Neuronal stem cell (in vitro differentiated cells): ENCODE measurements around the gene EYS.
A peak's percentile ranks its signal among the peaks of the same experiment; 100 is the strongest.

Experiments
- DNase-seq: peaks from one replicate; pipeline ENCODE4 v3.0.0-alpha.2; 2013; ENCODE audit warnings: low spot score
- H2AFZ ChIP-seq: one replicate; pipeline ENCODE4 v1.6.1; 2013; ENCODE audit warnings: mild to moderate bottlenecking, low read length, inconsistent platforms
- H2AK5ac ChIP-seq: 2 replicates; pipeline ENCODE4 v1.6.1; 2013; ENCODE audit warnings: low read depth, mild to moderate bottlenecking, inconsistent platforms, low read length, moderate library complexity, mixed read lengths
- H2BK120ac ChIP-seq: 2 replicates; pipeline ENCODE4 v1.6.1; 2013; ENCODE audit warnings: low read depth, mild to moderate bottlenecking, inconsistent platforms, low read length, moderate library complexity, mixed read lengths
- H2BK12ac ChIP-seq: one replicate; pipeline ENCODE4 v1.6.1; 2013; ENCODE audit warnings: low read length, inconsistent platforms
- H2BK15ac ChIP-seq: 2 replicates; pipeline ENCODE4 v1.6.1; 2013; ENCODE audit warnings: mild to moderate bottlenecking, low read length, inconsistent platforms, mixed read lengths
- H2BK5ac ChIP-seq: one replicate; pipeline ENCODE4 v1.6.1; 2013; ENCODE audit warnings: inconsistent platforms, mild to moderate bottlenecking, low read length, moderate library complexity
- H3K14ac ChIP-seq: one replicate; pipeline ENCODE4 v1.6.1; 2013; ENCODE audit warnings: low read length, inconsistent platforms
- H3K18ac ChIP-seq: 2 replicates; pipeline ENCODE4 v1.6.1; 2013; ENCODE audit warnings: low read length, inconsistent platforms
- H3K23ac ChIP-seq: 2 replicates; pipeline ENCODE4 v1.6.1; 2013; ENCODE audit warnings: low read depth, mild to moderate bottlenecking, mixed read lengths, low read length, inconsistent platforms; ENCODE audit not compliant: poor library complexity
- H3K27ac ChIP-seq: replicated peaks from 3 replicates; pipeline ENCODE4 v1.5.1; 2013; ENCODE audit warnings: low read length, inconsistent platforms
- H3K27me3 ChIP-seq, 3 experiments: 2 replicates each; pipeline ENCODE4 v1.6.1; 2013; ENCODE audit warnings: low read length in 3 of 3, mild to moderate bottlenecking in 2 of 3, inconsistent platforms in 1 of 3, low read depth in 1 of 3, mixed read lengths in 1 of 3, moderate library complexity in 1 of 3; ENCODE audit not compliant: control insufficient read depth in 3 of 3, insufficient read depth in 3 of 3
- H3K36me3 ChIP-seq, 2 donors: replicated peaks in 1 of 2; 2 replicates each; pipeline ENCODE4 v1.6.1; 2013; ENCODE audit warnings: low read length in 2 of 2; ENCODE audit not compliant: control insufficient read depth in 2 of 2, insufficient read depth in 2 of 2
- H3K4ac ChIP-seq: 2 replicates; pipeline ENCODE4 v1.6.1; 2013; ENCODE audit warnings: inconsistent platforms, mild to moderate bottlenecking, low read length, moderate library complexity
- H3K4me1 ChIP-seq, 2 donors: 1 replicate in 1 of 2; 2 replicates in 1 of 2; pipeline ENCODE4 v1.6.1; 2013; ENCODE audit warnings: low read length in 2 of 2, low read depth in 1 of 2; ENCODE audit not compliant: control insufficient read depth in 2 of 2, insufficient read depth in 1 of 2
- H3K4me2 ChIP-seq: one replicate; pipeline ENCODE4 v1.6.1; 2013; ENCODE audit warnings: mild to moderate bottlenecking, low read length, inconsistent platforms; ENCODE audit not compliant: insufficient read depth, poor library complexity, severe bottlenecking
- H3K4me3 ChIP-seq, 2 donors: 2 replicates each; pipeline ENCODE4 v1.5.1; 2013; ENCODE audit warnings: low read length in 2 of 2, mild to moderate bottlenecking in 2 of 2, inconsistent platforms in 1 of 2, moderate library complexity in 1 of 2
- H3K79me1 ChIP-seq: one replicate; pipeline ENCODE4 v1.6.1; 2013; ENCODE audit warnings: low read depth, mild to moderate bottlenecking, inconsistent platforms, low read length, moderate library complexity
- H3K9ac ChIP-seq: one replicate; pipeline ENCODE4 v1.6.1; 2013; ENCODE audit warnings: mild to moderate bottlenecking, low read depth, low read length, inconsistent platforms; ENCODE audit not compliant: poor library complexity
- H3K9me3 ChIP-seq, 2 donors: replicated peaks in 1 of 2; 2 replicates each; pipeline versions ENCODE3 to v1.6.1; 2013; ENCODE audit warnings: low read length in 2 of 2, mild to moderate bottlenecking in 2 of 2, inconsistent platforms in 1 of 2, low read depth in 1 of 2, mixed read lengths in 1 of 2, moderate library complexity in 1 of 2; ENCODE audit not compliant: control insufficient read depth in 2 of 2, insufficient read depth in 1 of 2
- H4K8ac ChIP-seq: one replicate; pipeline ENCODE4 v1.6.1; 2013; ENCODE audit warnings: low read depth, mild to moderate bottlenecking, inconsistent platforms, low read length, moderate library complexity
- H4K91ac ChIP-seq: one replicate; pipeline ENCODE4 v1.6.1; 2013; ENCODE audit warnings: low read length, low read depth, mild to moderate bottlenecking, inconsistent platforms; ENCODE audit not compliant: poor library complexity
- whole genome bisulfite sequencing, 2 donors: extraction: QIAGEN DNeasy Blood & Tissue Kit; methylation state at CpG; one replicate each; pipeline ENCODE4 v1.1.7; 2013; ENCODE audit warnings: missing lambda C conversion rate in 2 of 2, mixed read lengths in 1 of 2; ENCODE audit not compliant: insufficient read length in 2 of 2, insufficient replicate concordance in 1 of 2; ENCODE audit errors: extremely low coverage in 2 of 2; 5-methylcytosine and 5-hydroxymethylcytosine counted together

EYS gene

GRCh38 chr6:64376394-64376793 lies 1330.6 kb downstream of the EYS start:
- peak overlapping the region; percentile 70 for H3K27ac ChIP-seq
- no peak overlapping the region for H3K4me2 ChIP-seq
- H3K79me1 ChIP-seq, result no peaks in the 10 kb centered on the region
- H2BK5ac ChIP-seq, result no peak overlapping the region
- H3K4me1 ChIP-seq, result peaks cover 0 to 6% of the 10 kb centered on the region in 2 donors
- H3K4me3 ChIP-seq, result no peak overlapping the region
- no peak overlapping the region for H3K18ac ChIP-seq
- peak overlapping the region; percentile 30 for H2AFZ ChIP-seq
- H2AK5ac ChIP-seq, result no peak overlapping the region
- no peak overlapping the region for H2BK15ac ChIP-seq
- WGBS, 2 donors, result no CpG with 5 or more reads among the region's 5 CpGs
- no peaks in the 10 kb centered on the region for H3K36me3 ChIP-seq
- H4K91ac ChIP-seq, result no peak overlapping the region
- peaks cover 0 to 3% of the 10 kb centered on the region in 2 donors for H3K9me3 ChIP-seq
- H2BK120ac ChIP-seq, result no peak overlapping the region
- H3K9ac ChIP-seq, result no peak overlapping the region
- H3K27me3 ChIP-seq, result no peaks in the 10 kb centered on the region
- no peak overlapping the region for H4K8ac ChIP-seq
- no peak overlapping the region for H3K14ac ChIP-seq
- H3K4ac ChIP-seq, result no peak overlapping the region
- peak; percentile 61 for DNase-seq
- no peak overlapping the region for H2BK12ac ChIP-seq
- no peak overlapping the region for H3K23ac ChIP-seq

GRCh38 chr6:64357430-64357829 lies 1349.6 kb downstream of the EYS start:
- H3K27ac ChIP-seq, result no peak overlapping the region
- H4K8ac ChIP-seq, result no peak overlapping the region
- H3K79me1 ChIP-seq, result no peaks in the 10 kb centered on the region
- no peaks in the 10 kb centered on the region for H3K27me3 ChIP-seq
- no peak overlapping the region for H2BK5ac ChIP-seq
- no peak overlapping the region for H3K4ac ChIP-seq
- H3K4me3 ChIP-seq, result no peak overlapping the region
- no peak overlapping the region for H2BK15ac ChIP-seq
- WGBS, 2 donors, result no CpG with 5 or more reads among the region's 1 CpG
- no peaks in the 10 kb centered on the region for H3K36me3 ChIP-seq
- H3K18ac ChIP-seq, result no peak overlapping the region
- H2BK12ac ChIP-seq, result no peak overlapping the region
- H3K4me2 ChIP-seq, result no peak overlapping the region
- no peak overlapping the region for H2BK120ac ChIP-seq
- H3K4me1 ChIP-seq, result no peaks in the 10 kb centered on the region
- no peak overlapping the region for H3K23ac ChIP-seq
- H3K9me3 ChIP-seq, result no peaks in the 10 kb centered on the region
- no peak overlapping the region for H2AFZ ChIP-seq
- no peak overlapping the region for H2AK5ac ChIP-seq
- no peak overlapping the region for H3K14ac ChIP-seq
- H3K9ac ChIP-seq, result no peak overlapping the region
- H4K91ac ChIP-seq, result no peak overlapping the region
- DNase-seq, result no peak

GRCh38 chr6:64347411-64347810 lies 1359.6 kb downstream of the EYS start:
- Histone ChIP-seq H3K23ac (no peak overlapping the region), H3K79me1 (no peaks in the 10 kb centered on the region), H3K27ac (no peak overlapping the region), H3K27me3 (no peaks in the 10 kb centered on the region), H3K18ac (no peak overlapping the region), H3K4me3 (no peak overlapping the region), H3K9ac (no peak overlapping the region), H2BK12ac (no peak overlapping the region), H2BK120ac (no peak overlapping the region), H3K36me3 (no peaks in the 10 kb centered on the region), H3K9me3 (no peaks in the 10 kb centered on the region), H4K91ac (no peak overlapping the region), H3K4me1 (no peaks in the 10 kb centered on the region), H3K4me2 (no peak overlapping the region), H2BK5ac (no peak overlapping the region), H2AK5ac (no peak overlapping the region), H3K14ac (no peak overlapping the region), H2BK15ac (no peak overlapping the region), H2AFZ (no peak overlapping the region), H3K4ac (no peak overlapping the region), H4K8ac (no peak overlapping the region)
- no peak for DNase-seq
- WGBS, 2 donors, result no CpG with 5 or more reads among the region's 1 CpG

- no peak overlapping the region for H3K27ac ChIP-seq
- H2AK5ac ChIP-seq, result no peak overlapping the region
- H3K79me1 ChIP-seq, result no peaks in the 10 kb centered on the region
- H3K4me3 ChIP-seq, result no peak overlapping the region
- no peak overlapping the region for H2BK15ac ChIP-seq
- H3K4ac ChIP-seq, result no peak overlapping the region
- no peaks in the 10 kb centered on the region for H3K4me1 ChIP-seq
- no peak overlapping the region for H2AFZ ChIP-seq
- no peak overlapping the region for H4K91ac ChIP-seq
- H3K36me3 ChIP-seq, result no peaks in the 10 kb centered on the region
- H4K8ac ChIP-seq, result no peak overlapping the region
- H3K14ac ChIP-seq, result no peak overlapping the region
- no peak overlapping the region for H2BK120ac ChIP-seq
- H3K4me2 ChIP-seq, result no peak overlapping the region
- no peak overlapping the region for H3K18ac ChIP-seq
- no peaks in the 10 kb centered on the region for H3K27me3 ChIP-seq
- no peak overlapping the region for H2BK12ac ChIP-seq
- WGBS, 2 donors, result no CpG with 5 or more reads among the region's 8 CpGs
- H3K9me3 ChIP-seq, result no peaks in the 10 kb centered on the region
- H3K23ac ChIP-seq, result no peak overlapping the region
- H2BK5ac ChIP-seq, result no peak overlapping the region
- DNase-seq, result no peak
- no peak overlapping the region for H3K9ac ChIP-seq
These were observed 1371.8 kb downstream of the EYS start for GRCh38 chr6:64335195-64335594.
